Measurements from ENCODE around the gene ROR2. TPM values are rescaled to one million over a fixed set of nuclear protein-coding genes. Genes with fewer than 3 reads are reported as not detected.

The ROR2 gene
- total and polyA plus RNA-seq, 10 donors: 0.65 to 15.6 (median 6.0) TPM

DNA sequence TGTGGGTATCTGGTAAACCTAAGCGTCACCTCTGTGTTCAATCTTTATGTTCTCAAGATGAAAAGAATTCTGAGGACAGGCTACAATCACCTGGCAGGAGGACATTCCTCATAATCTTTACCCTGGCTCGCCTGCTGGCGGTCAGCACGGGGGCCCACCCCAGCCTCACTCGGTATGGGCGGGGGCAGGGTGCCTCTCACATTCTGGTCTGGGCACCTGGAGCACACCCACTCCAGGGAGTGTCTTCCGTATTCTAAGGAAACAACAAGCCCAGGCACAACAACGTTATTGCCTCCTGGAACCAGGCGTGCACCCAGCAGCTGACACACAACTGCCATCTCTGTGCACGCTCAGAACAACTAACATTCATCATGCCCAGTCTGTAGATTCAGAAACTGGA lies 179.8 kb downstream of the ROR2 start:
- H3K9me3 ChIP-seq: peaks cover 0 to 3% (median 0%) of the 10 kb centered on the region in 8 donors
- no peak overlapping the region for H3K27ac ChIP-seq
- H3K36me3 ChIP-seq: no peaks in the 10 kb centered on the region
- intact Hi-C loops (cut with DNase I; ENCODE audit: low total_unique reads): loop anchor here (10.0 kb wide), 1 partner anchor 185 kb away; the partner anchor contains the start of gene ROR2
- WGBS, 5 donors: 80 to 93% (median 88%) methylated on average over 10 of the region's 10 CpGs
- peaks cover 0 to under 1% (median 0%) of the 10 kb centered on the region in 6 donors for H3K4me1 ChIP-seq
- no peak for DNase-seq
- no peak for TF ChIP-seq POLR2A (IDR thresholded peaks at IDR 0.05)
- TF ChIP-seq, protein P1, sequence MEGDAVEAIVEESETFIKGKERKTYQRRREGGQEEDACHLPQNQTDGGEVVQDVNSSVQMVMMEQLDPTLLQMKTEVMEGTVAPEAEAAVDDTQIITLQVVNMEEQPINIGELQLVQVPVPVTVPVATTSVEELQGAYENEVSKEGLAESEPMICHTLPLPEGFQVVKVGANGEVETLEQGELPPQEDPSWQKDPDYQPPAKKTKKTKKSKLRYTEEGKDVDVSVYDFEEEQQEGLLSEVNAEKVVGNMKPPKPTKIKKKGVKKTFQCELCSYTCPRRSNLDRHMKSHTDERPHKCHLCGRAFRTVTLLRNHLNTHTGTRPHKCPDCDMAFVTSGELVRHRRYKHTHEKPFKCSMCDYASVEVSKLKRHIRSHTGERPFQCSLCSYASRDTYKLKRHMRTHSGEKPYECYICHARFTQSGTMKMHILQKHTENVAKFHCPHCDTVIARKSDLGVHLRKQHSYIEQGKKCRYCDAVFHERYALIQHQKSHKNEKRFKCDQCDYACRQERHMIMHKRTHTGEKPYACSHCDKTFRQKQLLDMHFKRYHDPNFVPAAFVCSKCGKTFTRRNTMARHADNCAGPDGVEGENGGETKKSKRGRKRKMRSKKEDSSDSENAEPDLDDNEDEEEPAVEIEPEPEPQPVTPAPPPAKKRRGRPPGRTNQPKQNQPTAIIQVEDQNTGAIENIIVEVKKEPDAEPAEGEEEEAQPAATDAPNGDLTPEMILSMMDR (IDR thresholded peaks at IDR 0.05 in 8 of 11, conservative IDR thresholded peaks at IDR 0.05 in 3 of 11): no peak
- no peak for TF ChIP-seq POLR2AphosphoS5 (IDR thresholded peaks at IDR 0.05)
- H3K4me3 ChIP-seq: no peak overlapping the region
- peaks cover 0 to 66% (median 0%) of the 10 kb centered on the region in 7 donors for H3K27me3 ChIP-seq (replicated peaks in 1 of 7)

DNA sequence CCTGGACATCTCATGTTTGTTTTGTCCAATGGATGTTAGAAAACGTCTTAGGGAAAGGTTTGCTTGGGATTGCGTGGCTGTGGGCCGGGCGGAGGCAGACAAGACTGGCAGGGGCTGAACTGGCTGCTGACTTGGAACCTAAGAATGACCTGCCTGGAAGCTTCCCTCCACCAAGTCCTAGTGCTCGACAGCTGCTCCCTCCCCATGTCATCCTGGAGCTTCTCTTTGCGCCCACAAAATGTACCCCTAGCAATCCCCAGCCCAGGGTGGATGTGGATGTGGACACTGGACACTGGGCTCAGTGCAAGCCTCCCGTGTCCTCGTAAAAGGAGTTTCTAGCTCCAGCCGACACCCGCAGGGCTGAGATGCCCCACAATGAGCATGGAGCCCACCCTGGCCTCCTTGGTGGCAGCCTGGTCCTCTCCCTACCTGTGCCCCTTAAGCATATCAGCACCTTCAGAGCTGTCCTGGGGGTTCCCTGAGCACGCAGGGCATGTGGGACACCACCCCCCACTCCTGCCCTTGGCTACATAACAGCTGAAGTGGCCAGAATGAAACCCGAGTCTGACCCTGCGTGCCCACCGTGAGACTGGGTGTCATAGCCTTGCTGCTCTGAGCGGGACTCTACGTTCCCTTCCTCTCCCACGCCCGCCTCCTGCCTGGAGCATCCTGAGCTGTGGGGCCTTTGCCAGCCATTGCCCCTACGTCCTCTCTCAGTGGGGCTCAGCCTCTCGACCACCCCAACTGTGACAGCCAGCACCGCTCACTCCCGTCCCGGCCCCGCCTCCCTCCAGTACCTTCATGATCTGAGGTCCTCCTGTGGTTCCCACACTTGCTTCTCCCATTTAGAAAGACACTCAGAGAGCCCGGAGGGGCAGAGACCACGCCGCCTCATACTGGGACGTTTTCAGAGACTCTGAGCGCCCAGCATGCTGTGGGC lies 180.8 kb downstream of the ROR2 start:
- TF ChIP-seq, protein P1 (IDR thresholded peaks at IDR 0.05 in 8 of 11, conservative IDR thresholded peaks at IDR 0.05 in 3 of 11): no peak
- TF ChIP-seq POLR2A (IDR thresholded peaks at IDR 0.05) (no peak), POLR2AphosphoS5 (IDR thresholded peaks at IDR 0.05) (no peak)
- WGBS, 5 donors: 82 to 92% (median 88%) methylated on average over 28 to 29 of the region's 29 CpGs
- DNase-seq: no peak
- Histone ChIP-seq H3K4me3 (no peak overlapping the region), H3K4me1 (no peaks in the 10 kb centered on the region), H3K9me3 (peaks cover 0 to 10% (median 0%) of the 10 kb centered on the region in 8 donors), H3K36me3 (no peaks in the 10 kb centered on the region), H3K27me3 (replicated peaks in 1 of 7) (peaks cover 0 to 58% (median 0%) of the 10 kb centered on the region in 7 donors), H3K27ac (no peak overlapping the region)
- intact Hi-C loops (cut with DNase I; ENCODE audit: low total_unique reads): no loop called here

DNA sequence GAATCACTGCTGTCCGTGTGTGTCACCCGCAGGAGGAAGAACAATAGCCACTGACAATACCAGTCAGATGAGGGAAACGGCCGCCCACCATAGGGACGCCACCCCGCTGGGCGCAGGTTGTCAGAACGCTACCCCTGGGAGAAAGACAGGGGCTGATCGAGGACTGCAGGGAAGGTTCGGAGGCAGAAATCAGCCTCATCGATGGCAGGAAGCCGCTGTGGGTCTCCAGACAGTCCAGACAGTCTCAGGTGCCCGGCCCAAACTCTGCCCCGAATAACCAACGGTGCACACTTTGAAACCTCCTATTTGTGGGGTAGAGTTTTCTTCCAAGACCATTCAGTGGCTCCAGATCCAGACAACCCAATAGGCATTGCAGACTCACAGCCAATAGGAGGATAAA lies 181.5 kb downstream of the ROR2 start:
- 87 to 95% (median 92%) methylated on average over 15 of the region's 15 CpGs for WGBS, 5 donors
- no peaks in the 10 kb centered on the region for H3K4me1 ChIP-seq
- no peak for DNase-seq
- TF ChIP-seq, protein P1 (IDR thresholded peaks at IDR 0.05 in 8 of 11, conservative IDR thresholded peaks at IDR 0.05 in 3 of 11): no peak
- no peak for TF ChIP-seq POLR2AphosphoS5 (IDR thresholded peaks at IDR 0.05)
- no peak for TF ChIP-seq POLR2A (IDR thresholded peaks at IDR 0.05)
- H3K27ac ChIP-seq: no peak overlapping the region
- no peaks in the 10 kb centered on the region for H3K36me3 ChIP-seq
- peaks cover 0 to 50% (median 0%) of the 10 kb centered on the region in 7 donors for H3K27me3 ChIP-seq (replicated peaks in 1 of 7)
- no peak overlapping the region for H3K4me3 ChIP-seq
- intact Hi-C loops (cut with DNase I; ENCODE audit: low total_unique reads): no loop called here
- peaks cover 0 to 10% (median 0%) of the 10 kb centered on the region in 8 donors for H3K9me3 ChIP-seq
